NCI-H460 (cell line): ENCODE measurements around the gene KRT20. TPM values are rescaled to one million over a fixed set of nuclear protein-coding genes. Genes with fewer than 3 reads are reported as not detected.

ENCODE experiments used
- DNase-seq: peaks from one replicate; pipeline ENCODE4 v3.0.0-alpha.2; 2016; ENCODE audit warnings: low read depth; ENCODE audit errors: extremely low read depth
- total RNA-seq: library from RNA; depleted of rRNA; stranded (reverse); fragments of >200 nt; shearing (Covaris generic); gene quantifications from 2 replicates; pipeline ENCODE4 v1.2.3, GENCODE V29; 2014

KRT20 gene
- total RNA-seq, 1 experiment from 2014 or later, result not detected

DNA sequence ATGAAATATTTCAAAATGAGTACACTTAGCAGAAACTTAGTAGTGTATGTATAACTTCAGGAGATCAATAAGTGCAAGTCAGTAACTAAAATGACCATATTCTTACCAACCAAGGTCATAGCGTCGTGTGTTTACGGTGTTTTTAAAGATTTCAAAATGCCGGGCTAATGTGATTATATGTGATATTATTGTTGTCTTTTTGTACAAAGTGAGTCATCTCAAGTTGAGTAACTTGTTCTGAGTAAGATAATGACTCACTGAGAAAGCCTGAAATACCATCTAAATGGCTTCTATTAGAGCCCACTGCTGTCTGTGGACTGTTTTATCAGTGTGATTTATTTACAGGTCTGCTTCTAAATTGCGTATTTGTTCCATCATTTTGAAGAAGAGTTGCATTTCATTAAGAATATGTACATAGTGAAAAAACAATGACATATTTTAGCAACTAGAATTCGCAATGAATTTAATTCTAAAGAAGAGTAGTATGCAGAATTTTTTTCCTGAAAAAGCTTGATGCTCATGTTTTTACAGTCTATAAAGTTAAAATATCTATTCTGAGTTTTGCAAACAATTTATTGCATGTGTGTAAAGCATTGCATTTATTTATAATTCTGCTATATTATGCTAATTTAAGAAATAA is 30.7 kb downstream of the KRT20 start:
- DNase-seq, result peak; percentile 83

- no peak for DNase-seq
These were observed 32.7 kb downstream of the KRT20 start for GRCh38 chr17:40852364-40852763.

- DNase-seq, result peak; percentile 66
These were observed 34.6 kb downstream of the KRT20 start for GRCh38 chr17:40850293-40850972.

- DNase-seq, result no peak
These were observed 35.3 kb downstream of the KRT20 start for GRCh38 chr17:40849723-40850122.

DNA sequence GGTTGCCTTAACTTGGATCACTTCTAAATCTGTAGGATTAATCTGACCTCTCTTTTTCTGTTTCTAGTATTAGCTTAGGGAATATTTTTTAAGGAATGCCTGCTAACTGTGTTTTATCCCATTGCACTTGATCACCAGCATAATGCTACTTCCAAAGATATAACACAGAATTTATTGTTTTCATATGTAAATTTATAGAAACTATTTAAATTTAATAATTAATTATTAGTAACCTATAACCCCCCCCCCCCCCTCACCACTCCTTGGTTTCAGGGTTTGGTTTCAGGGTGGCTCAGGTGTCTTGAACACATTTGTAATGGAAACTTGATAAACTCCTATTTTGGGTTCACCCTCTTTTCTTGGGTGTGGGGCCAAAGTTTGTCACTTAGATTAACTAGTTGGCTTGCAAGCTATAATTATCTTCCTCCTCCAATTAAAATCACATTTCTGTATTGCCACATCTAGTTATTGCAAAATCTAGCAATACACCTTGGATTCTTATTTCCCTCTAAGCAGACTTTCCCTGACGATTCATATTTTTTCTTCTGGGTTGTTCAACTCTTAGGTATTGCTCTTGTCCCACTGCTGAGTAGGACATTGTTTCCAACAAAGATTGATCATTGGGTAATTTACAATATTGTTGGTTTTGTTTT is 36.3 kb downstream of the KRT20 start:
- no peak for DNase-seq

- DNase-seq, result peak; percentile 20
These were observed 38.4 kb downstream of the KRT20 start for GRCh38 chr17:40846515-40847144.

GRCh38 chr17:40844671-40845107 is 40.4 kb downstream of the KRT20 start:
- DNase-seq, result no peak

DNA sequence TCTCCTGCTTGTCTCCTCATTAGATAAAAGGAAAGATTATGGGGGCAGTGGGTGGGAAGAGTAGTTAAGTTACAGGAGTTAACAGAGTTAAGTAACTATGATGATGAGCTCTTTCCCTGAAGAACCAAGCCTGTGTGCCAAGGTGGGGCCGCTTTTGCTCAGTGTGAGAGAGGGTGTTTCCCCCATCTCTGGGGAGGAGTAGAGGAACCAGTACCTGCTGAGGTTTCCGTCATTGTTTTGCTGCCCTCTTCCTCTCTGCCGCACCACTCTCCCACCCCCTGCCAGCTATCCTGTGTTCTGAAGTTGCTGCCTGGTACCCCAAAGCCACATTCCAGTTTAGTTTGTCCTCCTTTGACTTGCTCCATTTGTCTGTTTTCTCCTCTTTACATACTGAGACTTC is 41.8 kb downstream of the KRT20 start:
- no peak for DNase-seq

DNA sequence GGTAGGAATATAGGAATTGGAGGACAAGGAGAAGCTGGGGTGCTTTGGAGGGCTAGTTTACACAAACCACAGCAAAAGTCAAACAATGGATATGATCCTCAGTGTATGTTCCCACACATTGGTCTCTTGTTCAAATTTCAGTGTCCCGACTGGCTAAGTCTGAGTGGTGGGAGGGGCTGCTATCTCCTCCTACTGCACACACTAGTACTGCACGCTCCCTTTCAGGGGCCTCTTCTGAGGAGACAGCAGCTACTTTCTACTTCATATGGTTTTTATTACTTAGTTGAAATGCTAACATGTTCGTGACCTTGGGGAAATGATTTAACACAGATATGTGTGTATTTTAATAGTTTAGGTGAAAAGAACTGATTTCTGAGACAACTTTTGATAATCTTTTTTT is 43.8 kb downstream of the KRT20 start:
- no peak for DNase-seq

- no peak for DNase-seq
These were observed 45.8 kb downstream of the KRT20 start for GRCh38 chr17:40839194-40839593.

- DNase-seq, result no peak
These were observed 49.0 kb downstream of the KRT20 start for GRCh38 chr17:40836020-40836419.

GRCh38 chr17:40833882-40834281 is 51.2 kb downstream of the KRT20 start:
- DNase-seq, result no peak

- DNase-seq, result no peak
These were observed 52.2 kb downstream of the KRT20 start for GRCh38 chr17:40832840-40833239.

DNA sequence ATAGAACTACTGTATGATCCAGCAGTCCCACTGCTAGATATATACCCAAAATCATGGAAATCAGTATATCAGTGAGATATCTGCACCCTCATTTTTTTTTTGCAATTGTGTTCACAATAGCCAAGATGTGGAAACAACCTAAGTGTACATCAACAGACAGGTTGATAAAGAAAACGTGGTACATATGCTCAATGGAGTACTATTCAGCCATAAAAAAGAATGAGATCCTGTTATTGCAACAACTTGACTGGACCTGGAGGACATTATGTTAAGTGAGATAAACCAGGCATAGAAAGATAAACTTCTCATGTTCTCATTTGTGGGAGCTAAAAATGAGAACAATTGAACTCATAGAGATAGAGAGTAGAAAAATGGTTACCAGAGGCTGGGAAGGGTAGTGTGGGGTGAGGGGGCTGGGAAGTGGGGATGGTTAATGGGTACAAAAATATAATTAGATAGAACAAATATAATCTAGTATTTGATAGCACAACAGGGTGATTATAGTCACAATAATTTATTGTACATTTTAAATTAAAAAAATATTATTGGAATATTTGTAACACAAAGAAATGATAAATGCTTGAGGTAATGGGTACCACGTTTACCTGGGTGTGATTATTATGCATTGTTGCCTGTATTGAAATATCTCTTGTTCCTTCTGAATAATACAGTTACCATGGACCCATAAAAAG is 54.8 kb downstream of the KRT20 start:
- no peak for DNase-seq

DNA sequence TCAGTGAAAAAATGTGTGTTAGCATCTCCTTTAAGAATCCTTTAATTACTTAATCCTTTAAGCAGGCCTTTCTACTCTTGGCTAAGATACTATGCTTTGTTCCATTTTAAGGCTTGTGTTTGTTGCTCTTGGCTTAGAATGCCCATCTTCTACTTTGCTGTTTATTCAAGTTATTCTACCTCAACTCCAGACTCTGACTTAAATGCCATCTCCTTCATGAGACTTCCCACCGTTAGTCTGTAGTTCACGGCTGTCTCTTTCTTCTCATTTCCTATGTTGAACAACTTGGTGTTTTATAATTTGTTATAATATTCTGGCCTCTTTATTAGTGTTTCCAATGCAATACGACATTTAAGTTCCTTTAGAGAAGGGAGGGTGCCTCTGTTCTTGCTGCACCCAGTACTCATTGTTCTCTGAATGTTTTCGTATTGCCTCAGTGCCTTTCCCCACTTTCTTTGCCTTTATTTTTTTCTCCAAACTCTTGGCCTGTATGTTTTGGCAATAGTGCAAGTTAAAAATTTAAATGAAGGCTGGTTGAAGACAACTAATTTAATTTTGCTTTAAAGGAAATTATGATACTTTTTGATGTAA is 56.5 kb downstream of the KRT20 start:
- DNase-seq, result no peak

- peak; percentile 26 for DNase-seq
These were observed 57.1 kb downstream of the KRT20 start for GRCh38 chr17:40827746-40828453.
